SK-N-DZ (cell line): ENCODE results near the gene APOD.
A peak's percentile ranks its signal among the peaks of the same experiment; 100 is the strongest.

Source experiments
- DNase-seq: peaks from one replicate; pipeline ENCODE4 v3.0.0-alpha.2; 2015; ENCODE audit warnings: low spot score
- small RNA-seq, 2 experiments: library from RNA; depleted of rRNA; stranded (forward); fragments of <200 nt; gene quantifications; one replicate each; pipeline ENCODE3, GENCODE V24; 2014

Gene APOD

DNA sequence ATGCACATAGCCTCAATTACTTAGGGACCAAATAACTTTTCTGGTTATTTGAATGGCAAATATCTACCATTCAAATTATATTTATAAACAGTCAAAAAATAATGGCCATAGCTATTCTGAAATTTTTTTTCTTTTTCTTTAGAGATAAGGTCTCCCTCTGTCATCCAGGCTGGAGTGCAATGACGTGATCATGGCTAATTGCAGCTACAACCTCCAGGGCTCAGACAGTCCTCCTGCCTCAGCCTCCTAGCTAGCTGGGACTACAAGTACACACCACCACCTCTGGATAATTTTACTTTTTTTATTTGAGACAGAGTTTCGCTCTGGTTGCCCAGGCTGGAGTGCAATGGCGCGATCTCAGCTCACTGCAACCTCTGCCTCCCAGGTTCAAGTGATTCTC, 57.2 kb downstream of the APOD start:
- DNase-seq, result no peak

DNA sequence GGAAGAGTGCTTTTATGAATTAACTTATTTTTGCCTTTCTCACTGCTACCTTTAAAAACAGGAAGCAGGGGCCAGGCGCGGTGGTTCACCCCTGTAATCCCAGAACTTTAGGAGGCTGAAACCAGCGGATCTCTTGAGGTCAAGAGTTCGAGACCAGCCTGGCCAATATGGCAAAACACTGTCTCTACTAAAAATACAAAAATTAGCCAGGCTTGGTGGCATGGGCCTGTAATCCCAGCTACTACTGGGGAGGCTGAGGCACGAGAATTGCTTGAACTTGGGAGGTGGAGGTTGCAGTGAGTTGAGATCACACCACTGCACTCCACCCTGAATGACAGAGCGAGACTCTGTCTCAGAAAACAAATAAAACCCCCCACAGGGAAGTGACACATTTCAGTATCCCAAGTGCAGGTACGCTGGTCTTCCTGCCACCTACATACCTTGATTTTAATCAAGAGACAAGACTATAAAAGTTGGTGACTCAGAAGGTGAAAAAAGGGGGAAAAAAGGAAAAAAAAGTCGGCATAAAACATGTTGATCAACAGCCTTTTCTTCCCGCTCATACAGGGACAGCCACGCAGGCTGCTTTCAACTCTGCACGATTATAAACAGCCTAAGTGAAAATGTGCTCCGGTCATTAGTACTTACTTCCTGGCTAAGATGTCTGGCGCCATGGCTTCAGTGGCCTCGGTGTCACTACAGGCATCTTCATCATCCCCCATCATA, 59.4 kb downstream of the APOD start:
- DNase-seq, result no peak

- DNase-seq, result peak; percentile 32
These were observed 61.3 kb downstream of the APOD start for GRCh38 chr3:195522254-195523023.

Small RNA genes within 50 kb of the gene (small RNA-seq; reads per million reads assigned to genes)
- gene RN7SL73P (0 reads per million in 2 experiments), gene RNU6ATAC24P (0 reads per million in 2 experiments)
